ENCODE data around the gene CCDC83.

CCDC83 gene

DNA sequence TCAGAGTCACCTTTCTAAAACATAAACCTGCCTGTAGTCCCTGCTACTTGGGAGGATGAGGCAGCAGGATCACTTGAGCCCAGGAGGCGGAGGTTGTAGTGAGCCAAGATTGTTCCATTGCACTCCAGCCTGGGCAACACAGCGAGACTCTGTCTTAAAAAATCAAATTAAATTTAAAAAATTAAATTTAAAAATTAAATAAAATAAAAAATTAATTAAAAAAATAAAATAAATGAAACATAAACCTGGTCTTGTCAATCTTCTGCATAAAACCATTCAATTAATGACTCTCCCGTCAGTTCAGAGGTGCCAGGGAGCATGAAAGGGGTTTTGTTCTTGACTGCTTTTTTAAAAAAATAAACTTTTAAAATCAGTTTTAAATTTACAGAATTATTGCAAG is 48.6 kb downstream of the CCDC83 start:
- TF ChIP-seq, protein P1, sequence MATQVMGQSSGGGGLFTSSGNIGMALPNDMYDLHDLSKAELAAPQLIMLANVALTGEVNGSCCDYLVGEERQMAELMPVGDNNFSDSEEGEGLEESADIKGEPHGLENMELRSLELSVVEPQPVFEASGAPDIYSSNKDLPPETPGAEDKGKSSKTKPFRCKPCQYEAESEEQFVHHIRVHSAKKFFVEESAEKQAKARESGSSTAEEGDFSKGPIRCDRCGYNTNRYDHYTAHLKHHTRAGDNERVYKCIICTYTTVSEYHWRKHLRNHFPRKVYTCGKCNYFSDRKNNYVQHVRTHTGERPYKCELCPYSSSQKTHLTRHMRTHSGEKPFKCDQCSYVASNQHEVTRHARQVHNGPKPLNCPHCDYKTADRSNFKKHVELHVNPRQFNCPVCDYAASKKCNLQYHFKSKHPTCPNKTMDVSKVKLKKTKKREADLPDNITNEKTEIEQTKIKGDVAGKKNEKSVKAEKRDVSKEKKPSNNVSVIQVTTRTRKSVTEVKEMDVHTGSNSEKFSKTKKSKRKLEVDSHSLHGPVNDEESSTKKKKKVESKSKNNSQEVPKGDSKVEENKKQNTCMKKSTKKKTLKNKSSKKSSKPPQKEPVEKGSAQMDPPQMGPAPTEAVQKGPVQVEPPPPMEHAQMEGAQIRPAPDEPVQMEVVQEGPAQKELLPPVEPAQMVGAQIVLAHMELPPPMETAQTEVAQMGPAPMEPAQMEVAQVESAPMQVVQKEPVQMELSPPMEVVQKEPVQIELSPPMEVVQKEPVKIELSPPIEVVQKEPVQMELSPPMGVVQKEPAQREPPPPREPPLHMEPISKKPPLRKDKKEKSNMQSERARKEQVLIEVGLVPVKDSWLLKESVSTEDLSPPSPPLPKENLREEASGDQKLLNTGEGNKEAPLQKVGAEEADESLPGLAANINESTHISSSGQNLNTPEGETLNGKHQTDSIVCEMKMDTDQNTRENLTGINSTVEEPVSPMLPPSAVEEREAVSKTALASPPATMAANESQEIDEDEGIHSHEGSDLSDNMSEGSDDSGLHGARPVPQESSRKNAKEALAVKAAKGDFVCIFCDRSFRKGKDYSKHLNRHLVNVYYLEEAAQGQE (IDR thresholded peaks at IDR 0.05; ENCODE audit: low read depth) = no peak
- TF ChIP-seq CEBPB (IDR thresholded peaks at IDR 0.05) (no peak), TCF12 (IDR thresholded peaks at IDR 0.05; ENCODE audit: low read depth) (no peak), TAF1 (IDR thresholded peaks at IDR 0.05; ENCODE audit: low read depth) (no peak), YY1 (IDR thresholded peaks at IDR 0.05; ENCODE audit: low read depth) (no peak), ZBTB7A (IDR thresholded peaks at IDR 0.05; ENCODE audit: low read depth) (no peak), NFIC (IDR thresholded peaks at IDR 0.05) (no peak), RAD21 (IDR thresholded peaks at IDR 0.05; ENCODE audit: low read depth) (no peak), EGR1 (IDR thresholded peaks at IDR 0.05) (no peak), TEAD4 (IDR thresholded peaks at IDR 0.05) (no peak), CREB1 (IDR thresholded peaks at IDR 0.05; ENCODE audit: low read depth) (no peak), USF1 (IDR thresholded peaks at IDR 0.05) (no peak), EP300 (IDR thresholded peaks at IDR 0.05; ENCODE audit: borderline replicate concordance) (no peak), FOXM1 (IDR thresholded peaks at IDR 0.05; ENCODE audit: borderline replicate concordance, low read depth) (no peak)
- TF ChIP-seq, protein P2, sequence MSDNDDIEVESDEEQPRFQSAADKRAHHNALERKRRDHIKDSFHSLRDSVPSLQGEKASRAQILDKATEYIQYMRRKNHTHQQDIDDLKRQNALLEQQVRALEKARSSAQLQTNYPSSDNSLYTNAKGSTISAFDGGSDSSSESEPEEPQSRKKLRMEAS (IDR thresholded peaks at IDR 0.05) = no peak

DNA sequence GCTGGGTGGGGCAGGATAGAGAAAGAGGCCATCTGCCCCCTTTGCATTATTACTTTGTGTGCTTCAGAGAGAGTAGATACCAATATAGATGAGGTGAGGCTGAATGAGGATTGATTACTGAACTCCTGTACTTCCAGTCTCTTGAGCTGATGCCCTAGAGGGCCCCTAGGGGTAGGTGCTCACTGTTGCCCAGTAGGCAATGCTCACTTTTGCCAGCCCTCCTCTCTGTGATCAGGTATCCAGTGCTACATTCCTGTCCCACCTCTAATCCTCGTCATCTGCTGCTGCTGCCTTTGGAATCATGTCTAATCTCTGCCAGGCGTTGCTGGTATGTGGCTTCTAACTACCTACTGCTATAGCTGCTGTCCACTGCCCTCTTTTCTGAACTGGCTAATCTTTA is 57.2 kb downstream of the CCDC83 start:
- TF ChIP-seq USF1 (IDR thresholded peaks at IDR 0.05) (no peak), NFIC (IDR thresholded peaks at IDR 0.05) (no peak), ZBTB7A (IDR thresholded peaks at IDR 0.05; ENCODE audit: low read depth) (no peak), TEAD4 (IDR thresholded peaks at IDR 0.05) (no peak), TCF12 (IDR thresholded peaks at IDR 0.05; ENCODE audit: low read depth) (no peak), FOXM1 (IDR thresholded peaks at IDR 0.05; ENCODE audit: borderline replicate concordance, low read depth) (no peak), CEBPB (IDR thresholded peaks at IDR 0.05) (no peak), CREB1 (IDR thresholded peaks at IDR 0.05; ENCODE audit: low read depth) (no peak), RAD21 (IDR thresholded peaks at IDR 0.05; ENCODE audit: low read depth) (no peak), EP300 (IDR thresholded peaks at IDR 0.05; ENCODE audit: borderline replicate concordance) (no peak)
- TF ChIP-seq, protein P1 (IDR thresholded peaks at IDR 0.05; ENCODE audit: low read depth) = no peak
- TF ChIP-seq, protein P2 (IDR thresholded peaks at IDR 0.05) = no peak

GRCh38 chr11:85913513-85913912 is 58.3 kb downstream of the CCDC83 start:
- no peak for TF ChIP-seq CEBPB (IDR thresholded peaks at IDR 0.05)
- no peak for TF ChIP-seq TAF1 (IDR thresholded peaks at IDR 0.05; ENCODE audit: low read depth)
- TF ChIP-seq FOXM1 (IDR thresholded peaks at IDR 0.05; ENCODE audit: borderline replicate concordance, low read depth) = no peak
- no peak for TF ChIP-seq EGR1 (IDR thresholded peaks at IDR 0.05)
- TF ChIP-seq YY1 (IDR thresholded peaks at IDR 0.05; ENCODE audit: low read depth) = no peak
- TF ChIP-seq TCF12 (IDR thresholded peaks at IDR 0.05; ENCODE audit: low read depth) = no peak
- TF ChIP-seq, protein P1 (IDR thresholded peaks at IDR 0.05; ENCODE audit: low read depth) = no peak
- no peak for TF ChIP-seq TEAD4 (IDR thresholded peaks at IDR 0.05)
- TF ChIP-seq CREB1 (IDR thresholded peaks at IDR 0.05; ENCODE audit: low read depth) = no peak
- no peak for TF ChIP-seq EP300 (IDR thresholded peaks at IDR 0.05; ENCODE audit: borderline replicate concordance)
- TF ChIP-seq RAD21 (IDR thresholded peaks at IDR 0.05; ENCODE audit: low read depth) = no peak
- TF ChIP-seq NFIC (IDR thresholded peaks at IDR 0.05) = no peak
- no peak for TF ChIP-seq USF1 (IDR thresholded peaks at IDR 0.05)
- TF ChIP-seq, protein P2 (IDR thresholded peaks at IDR 0.05) = no peak
- TF ChIP-seq ZBTB7A (IDR thresholded peaks at IDR 0.05; ENCODE audit: low read depth) = no peak

GRCh38 chr11:85914425-85914824 is 59.2 kb downstream of the CCDC83 start:
- TF ChIP-seq, protein P2 (IDR thresholded peaks at IDR 0.05) = no peak
- TF ChIP-seq ZBTB7A (IDR thresholded peaks at IDR 0.05; ENCODE audit: low read depth) (no peak), FOXM1 (IDR thresholded peaks at IDR 0.05; ENCODE audit: borderline replicate concordance, low read depth) (no peak), EGR1 (IDR thresholded peaks at IDR 0.05) (no peak), CREB1 (IDR thresholded peaks at IDR 0.05; ENCODE audit: low read depth) (no peak), EP300 (IDR thresholded peaks at IDR 0.05; ENCODE audit: borderline replicate concordance) (no peak), TCF12 (IDR thresholded peaks at IDR 0.05; ENCODE audit: low read depth) (no peak)
- TF ChIP-seq, protein P1 (IDR thresholded peaks at IDR 0.05; ENCODE audit: low read depth) = no peak
